ENCODE data around the gene RBM26.

GRCh38 chr13:79365981-79366380, 40.1 kb downstream of the RBM26 start:
- TF ChIP-seq POLR2A (IDR thresholded peaks at IDR 0.05) = no peak
- TF ChIP-seq CTCF (IDR thresholded peaks at IDR 0.05) = no peak

Data from testis (tissue), 2 donors.